NCI-H510A (cell line): ENCODE data around the gene SND1.

ENCODE experiments used
- DNase-seq: peaks from one replicate; lab custom pipeline; 2025; lab: John Stamatoyannopoulos, UW

The SND1 gene

DNA sequence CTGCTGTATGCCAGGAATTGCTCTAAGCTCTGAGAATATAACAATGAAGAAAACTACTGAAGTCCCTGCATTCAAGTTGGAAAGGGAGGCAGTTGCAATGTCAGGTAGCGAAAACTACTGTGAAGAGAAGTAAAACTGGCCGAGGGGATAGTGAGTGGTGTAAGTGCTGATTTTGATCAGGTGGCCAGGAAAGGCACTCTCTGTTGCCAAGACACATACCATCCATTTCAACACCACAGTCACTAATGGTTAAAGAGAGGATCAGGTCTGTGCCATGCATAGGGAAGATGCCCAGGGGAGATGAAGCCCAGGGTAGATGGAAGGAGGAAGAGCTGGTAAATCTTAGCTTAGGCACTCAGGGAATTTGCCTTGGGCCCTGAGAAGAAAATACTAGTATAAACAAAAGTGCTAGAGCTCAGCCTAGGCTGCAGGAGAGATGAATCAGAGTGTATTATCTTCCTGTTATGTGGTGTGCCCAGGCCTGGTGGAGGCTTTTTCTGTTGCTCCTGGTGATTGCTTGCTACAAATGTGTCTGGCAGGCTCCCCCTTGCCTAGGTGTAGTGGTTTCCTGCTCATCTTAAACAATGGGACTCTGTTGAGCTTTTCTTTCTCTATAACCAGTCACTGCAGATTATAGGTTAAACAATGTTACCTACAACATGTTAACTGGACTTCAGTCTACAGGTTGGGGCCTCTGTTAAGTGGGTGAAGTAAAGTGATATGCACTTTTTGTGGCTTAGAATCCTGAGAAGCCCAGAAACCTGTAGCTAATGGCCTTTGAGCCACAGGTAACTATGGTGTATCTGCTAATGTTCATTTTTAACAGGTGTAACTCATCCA lies 253.7 kb downstream of the SND1 start:
- no peak for DNase-seq

DNA sequence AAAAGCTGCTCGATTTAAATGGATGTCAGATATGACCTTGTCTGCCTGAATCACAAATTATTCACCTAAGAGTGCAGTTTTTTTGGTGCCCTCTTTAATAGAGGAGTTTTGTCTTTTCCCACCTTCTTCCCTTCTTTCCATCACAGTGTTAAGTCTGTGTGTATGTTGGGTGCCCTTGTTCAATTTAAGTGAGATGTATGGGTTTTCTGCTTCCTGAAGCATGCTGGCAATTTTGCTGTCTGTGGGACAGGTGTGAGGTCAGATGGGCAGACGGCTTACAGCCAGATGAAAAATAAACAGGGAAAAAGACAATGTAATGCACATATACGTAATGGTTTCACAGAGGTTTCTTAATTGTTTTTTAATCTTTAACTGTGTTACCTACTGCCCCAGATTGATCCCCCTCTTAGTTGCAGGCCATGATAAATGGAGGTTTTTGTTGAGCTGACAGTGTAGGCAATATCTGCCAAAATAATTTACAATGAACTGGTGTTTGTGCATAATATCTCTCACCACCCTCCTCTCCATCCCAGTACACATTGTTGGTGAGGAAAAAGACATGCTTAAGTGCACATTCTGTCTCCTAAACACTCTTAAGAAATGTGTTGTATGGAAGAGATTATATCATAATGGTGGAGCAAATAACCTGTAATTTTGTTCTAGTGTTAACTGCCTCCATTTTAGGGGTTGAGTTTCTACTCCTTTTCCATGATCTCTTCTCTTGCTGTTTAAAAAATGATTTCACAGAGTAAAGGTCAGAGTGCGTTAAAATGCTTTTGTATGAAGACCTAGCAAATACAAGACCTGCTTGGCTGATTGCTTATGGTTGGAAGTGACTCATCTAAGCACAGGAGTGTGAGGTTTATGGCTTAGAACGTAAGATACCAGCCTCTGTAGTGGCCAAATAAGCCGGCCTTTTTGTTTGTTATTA lies 255.4 kb downstream of the SND1 start:
- DNase-seq, result no peak

DNA sequence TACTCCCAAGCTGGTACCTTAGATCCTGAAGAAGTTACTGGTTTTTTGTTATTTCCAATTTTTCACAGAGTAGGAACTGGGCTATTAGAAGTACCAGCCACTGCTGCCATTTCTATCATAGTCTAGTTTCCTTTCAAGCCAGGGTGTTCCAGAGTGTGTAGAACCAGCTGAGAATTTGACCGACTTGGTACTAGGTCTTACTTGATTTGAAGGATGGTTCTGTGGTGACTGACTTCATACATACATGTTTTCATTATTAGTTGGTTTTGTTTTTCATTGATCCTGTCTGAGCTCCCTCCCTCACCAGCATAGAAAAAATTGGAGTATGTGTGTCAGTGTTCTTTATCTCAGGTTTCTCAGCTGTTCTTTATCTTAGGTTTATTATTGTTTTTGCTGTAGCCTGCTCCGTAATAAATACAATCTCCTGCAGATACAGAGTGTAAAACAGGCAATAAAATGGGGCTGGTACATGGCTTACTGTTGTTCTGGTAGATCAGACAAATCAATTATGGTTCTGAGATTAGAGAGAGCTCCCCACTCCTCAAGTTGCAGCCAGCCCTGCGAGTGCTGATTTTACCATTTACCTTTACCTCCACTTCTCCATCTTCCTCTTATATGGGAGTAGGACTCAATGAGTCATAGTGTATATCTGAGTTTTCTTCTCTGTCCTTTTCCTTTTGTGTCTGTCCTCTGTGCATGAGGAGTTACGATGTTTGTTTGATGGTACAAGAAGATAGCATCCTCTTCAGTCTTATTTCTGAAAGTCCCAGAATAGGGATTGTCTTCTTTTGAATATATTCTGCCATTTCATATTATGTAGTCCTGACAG lies 256.6 kb downstream of the SND1 start:
- DNase-seq, result no peak

DNA sequence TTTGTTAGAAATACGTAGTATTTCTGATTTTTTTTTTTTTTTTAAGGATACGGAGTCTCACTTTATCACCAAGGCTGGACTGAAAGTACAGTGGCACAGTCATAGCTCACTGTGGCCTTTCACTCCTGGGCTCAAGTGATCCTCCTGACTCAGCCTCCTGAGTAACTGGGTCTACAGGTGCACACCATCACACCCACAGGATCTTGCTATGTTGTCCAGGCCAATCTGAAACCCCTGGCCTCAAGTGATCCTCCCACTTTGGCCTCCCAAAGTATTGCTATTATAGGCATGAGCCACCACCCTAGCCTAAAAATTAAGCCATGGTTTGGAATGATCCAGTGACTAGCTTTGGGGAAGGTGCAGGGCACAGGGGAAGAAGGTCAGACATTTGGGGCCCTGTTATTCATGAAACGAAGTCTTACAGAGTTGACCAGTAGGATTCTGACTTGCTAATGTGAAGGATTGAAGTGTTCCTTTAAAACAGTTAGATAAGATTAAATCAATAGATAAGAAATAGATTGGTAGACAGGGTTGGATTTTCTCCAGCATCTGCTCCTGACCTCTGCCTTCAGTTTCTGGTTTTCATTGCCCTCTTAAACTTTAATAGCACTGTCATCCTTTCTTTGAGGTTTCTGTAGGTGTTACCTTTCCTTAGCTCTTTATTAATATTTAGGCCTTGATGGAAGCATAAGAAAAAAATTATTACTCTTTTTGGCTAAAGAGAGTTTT lies 257.6 kb downstream of the SND1 start:
- DNase-seq, result no peak

DNA sequence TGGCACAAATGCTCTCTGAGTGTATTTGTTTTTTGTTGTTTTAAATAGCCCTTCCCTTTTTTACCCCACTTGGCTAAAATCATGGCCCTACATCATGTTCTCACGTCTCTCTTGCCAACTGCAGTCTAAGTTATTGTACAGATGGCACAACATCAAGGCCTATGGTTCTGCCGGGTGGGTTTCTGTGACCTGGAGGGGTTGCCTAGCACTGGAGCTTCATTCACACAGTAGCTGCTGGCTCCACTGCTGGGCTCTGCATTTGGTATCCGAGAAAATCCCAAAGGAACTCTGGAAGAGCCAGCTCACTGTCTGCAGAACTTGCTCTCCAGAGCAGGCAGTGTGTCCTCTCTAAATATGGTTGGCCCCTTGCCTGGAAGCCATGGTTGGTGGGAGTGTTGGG lies 258.7 kb downstream of the SND1 start:
- DNase-seq, result no peak

DNA sequence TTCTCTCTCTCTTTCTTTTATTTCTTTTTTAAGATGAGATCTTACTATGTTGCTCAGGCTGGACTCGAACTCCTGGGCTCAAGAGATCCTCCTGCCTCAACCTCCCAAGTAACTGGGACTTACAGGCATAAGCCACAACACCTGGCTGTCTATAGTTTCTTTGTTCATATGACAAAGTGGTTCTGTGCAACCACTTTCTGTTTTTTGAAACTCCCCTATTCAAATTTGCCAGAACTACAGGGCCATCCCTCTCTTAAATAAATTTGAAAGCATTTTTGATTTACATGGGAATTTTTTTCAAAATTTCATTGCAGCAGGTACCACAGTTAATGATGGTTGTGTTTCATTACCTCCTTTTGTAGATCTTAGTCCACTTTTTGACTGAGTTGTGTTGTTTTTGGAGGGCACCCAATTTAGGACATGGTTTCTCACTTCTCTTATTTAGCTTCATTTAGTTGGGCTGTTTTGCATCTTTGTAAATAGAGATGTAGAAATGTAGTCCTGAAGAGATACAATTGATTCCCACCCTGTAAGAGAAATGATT lies 260.0 kb downstream of the SND1 start:
- DNase-seq, result no peak

DNA sequence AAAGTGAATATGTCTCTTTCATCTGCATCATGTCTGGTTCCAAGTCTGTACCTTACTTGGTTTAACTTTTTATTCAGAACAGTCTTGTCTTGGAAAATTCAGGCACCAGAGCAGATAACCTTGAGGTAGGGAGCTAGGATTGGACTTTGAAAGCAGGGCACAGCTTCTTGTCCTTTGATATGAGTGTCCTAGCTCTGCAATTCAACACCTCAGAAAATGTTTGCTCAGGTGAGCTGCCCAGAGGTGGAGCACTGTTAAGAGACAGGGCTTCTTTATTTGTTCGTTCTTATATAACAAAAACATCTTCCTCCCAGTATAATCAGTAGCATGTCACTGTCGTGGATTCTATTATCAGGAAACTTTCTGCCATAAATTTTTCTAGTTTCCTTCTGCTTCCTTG lies 260.9 kb downstream of the SND1 start:
- DNase-seq, result no peak

DNA sequence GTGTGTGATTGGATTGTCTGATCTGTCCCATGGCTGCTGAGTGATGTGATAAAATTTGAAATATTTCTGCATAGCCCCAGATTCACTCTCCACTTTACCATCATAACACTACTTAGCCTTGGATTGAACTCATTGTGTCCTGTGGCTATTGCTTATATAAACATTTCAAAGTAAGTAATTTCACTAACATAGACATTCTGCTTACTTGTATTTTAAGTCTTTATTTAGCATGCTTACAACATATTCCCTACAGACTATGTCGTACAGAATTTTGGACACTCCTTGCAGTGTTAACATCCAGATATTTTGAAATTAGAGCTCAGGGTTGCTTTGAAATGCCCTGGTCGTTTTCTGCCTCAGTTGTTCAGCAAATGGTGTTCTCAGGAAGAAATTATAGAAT lies 261.7 kb downstream of the SND1 start:
- DNase-seq, result no peak

DNA sequence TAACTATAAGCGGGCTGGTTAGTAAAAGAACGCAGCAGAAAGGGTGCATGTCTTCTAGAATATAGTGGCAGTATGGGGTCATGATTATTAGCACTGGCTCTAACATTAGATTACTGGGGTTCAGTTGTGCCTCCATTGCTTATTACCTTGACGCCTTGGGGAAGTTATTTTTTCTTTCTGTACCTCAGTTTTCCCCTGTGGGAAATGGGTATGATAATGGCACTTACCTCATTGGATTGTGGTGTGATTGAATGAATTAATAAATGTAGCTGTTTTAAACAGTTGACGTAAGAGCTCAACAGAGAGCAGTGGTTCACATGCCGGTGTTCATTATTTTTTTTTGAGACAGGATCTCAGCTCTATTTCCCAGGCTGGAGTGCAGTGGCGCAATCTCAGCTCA lies 262.7 kb downstream of the SND1 start:
- no peak for DNase-seq

DNA sequence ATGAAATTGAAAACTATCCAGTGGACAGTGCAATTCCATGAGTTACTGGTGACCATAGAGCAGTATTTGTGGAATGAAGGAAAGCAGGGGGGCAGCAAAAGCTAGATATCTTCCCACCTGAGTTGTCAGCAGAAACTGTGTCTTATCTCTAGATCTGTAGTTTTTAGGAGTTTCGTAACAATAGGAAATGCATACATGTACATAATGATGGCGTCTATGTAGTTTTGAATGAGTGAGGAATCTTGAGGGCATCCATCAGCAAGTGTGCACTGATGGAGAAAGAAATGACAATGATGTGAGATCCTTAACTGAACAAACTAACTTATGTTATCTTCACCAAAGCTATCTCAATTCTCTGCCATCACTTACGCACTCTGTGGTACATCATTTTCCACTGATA lies 264.7 kb downstream of the SND1 start:
- DNase-seq, result no peak

DNA sequence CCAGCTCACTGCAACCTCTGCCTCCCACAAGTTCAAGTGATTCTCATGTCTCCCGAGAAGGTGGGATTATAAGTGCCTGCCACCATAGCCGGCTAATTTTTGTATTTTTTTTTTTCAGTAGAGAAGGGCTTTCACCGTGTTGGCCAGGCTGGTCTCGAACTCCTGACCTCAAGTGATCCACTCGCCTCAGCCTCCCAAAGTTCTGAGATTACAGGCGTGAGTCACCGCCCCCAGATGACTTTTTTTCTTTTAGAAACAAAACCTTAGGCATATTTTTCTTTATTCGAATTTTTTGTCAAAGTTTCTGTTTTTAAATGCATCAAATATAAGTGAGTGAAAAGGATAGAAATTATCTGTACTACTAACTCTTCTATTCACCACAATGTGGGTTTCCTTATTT lies 266.1 kb downstream of the SND1 start:
- no peak for DNase-seq

DNA sequence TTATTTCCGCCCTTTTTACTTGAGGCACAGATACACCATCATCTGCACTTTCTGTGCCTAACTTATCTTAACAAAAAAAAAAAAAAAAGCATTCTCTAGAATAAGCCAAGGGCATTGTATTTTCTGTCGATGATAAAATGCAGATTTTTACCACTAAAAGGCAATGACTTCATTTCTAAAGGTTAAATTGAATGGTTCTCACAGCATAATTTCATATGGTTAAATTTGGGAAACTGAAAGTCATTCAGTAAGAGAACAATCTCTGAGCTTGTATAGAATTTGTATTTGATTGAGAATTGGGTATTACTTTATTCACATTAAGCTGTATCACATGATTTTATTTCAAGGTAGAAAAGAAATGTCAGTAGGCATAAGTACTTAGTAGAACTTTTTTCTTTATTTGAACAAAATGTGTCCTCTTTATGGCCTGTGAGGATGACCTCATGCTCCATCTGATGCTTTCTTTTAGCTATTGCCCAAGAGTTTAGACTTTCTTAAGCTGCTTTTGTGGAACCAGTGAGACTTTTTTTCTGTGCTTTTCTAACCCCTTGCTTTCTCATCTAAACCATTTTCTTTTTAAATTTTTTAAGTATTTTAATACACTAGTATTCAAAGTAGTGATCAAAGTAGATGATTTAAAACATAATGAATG lies 268.9 kb downstream of the SND1 start:
- no peak for DNase-seq

DNA sequence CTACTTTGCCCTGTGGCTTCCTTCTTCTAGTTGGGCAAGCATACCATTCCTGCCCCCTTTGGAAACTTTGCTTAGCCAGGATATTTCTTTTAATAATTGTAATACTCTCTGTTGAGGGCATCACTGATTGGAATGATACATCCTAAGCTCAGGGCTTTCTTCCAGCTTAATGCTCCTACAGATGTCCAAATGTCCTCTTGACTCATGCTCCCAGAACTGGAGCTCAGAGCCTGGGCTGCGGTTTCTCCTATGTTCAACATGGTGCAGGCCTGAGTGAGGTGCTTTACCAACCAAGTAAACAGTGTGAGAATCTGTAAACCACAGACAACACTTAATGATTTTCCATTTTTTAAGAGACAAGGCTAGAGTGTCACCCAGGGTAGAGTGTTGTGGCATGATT lies 270.7 kb downstream of the SND1 start:
- DNase-seq, result no peak

DNA sequence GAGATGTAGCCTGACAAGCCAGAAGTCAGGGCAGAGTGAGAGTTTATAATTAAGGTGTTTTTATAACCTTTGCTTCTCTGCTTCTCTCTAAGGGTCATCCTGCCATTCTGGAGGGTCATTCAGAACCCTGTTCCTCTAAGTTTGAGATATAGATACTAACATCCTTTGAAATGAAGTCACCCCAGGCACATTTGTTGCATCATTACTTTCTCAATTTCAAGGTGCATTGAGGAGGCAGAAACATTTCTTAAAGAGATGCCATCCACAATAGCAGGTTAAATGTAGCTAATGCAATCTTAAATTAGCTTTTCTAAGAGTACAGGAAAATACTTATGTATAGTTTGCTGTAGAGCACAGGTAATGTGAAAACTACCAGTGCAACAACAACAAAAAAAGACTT lies 272.9 kb downstream of the SND1 start:
- no peak for DNase-seq

DNA sequence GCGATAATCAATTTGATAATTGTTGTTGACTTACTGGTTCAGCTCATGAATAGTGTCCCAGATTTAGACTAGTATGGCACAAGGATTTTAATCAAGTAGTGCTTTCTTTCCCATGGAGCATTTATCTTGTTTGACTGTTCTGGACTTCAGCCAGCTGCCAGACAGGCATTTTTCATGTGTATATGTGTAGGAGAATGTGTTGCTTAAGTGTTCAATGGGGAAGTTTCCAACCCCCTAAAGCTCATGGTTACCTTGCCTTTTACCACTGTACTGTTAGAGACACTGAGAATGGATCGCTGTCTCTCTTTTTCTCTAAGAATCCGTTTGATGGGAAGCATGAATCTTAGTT lies 275.3 kb downstream of the SND1 start:
- no peak for DNase-seq

DNA sequence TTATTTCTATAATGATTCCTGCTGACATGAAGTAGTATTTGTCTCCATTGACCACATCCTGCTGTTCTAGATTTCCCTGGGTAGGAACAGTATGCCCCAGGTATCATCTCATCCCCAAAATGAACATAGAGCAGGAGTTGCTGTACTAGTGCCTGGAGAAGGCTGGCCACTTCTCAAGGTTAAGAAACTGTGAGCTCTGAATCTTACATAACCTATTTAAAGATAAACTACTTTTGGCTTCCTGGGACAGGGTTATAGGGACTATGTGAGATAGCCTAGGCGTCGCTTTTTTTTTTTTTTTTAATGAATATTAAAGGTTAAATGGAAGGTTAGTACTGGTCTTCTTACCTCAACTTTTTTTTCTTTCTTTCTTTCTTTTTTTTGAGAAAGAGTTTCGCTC lies 276.2 kb downstream of the SND1 start:
- DNase-seq, result no peak

DNA sequence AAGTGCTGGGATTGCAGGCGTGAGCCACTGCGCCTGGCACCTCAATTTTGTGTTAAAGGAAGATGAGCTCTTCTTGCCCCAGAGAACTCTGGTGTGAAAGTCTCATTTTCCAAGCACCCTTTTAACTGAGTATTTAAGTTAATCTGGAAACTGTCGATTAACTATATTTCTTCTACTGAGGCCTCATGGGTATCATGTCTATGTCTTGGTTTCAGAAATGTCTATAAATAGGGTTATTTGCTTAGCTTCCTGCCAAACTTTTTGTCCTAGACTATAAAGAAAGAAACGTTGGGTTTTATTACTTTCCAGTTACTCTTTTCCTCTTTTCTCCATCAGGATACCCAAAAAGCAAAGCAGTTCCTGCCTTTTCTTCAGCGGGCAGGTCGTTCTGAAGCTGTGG lies 276.9 kb downstream of the SND1 start:
- DNase-seq, result no peak

DNA sequence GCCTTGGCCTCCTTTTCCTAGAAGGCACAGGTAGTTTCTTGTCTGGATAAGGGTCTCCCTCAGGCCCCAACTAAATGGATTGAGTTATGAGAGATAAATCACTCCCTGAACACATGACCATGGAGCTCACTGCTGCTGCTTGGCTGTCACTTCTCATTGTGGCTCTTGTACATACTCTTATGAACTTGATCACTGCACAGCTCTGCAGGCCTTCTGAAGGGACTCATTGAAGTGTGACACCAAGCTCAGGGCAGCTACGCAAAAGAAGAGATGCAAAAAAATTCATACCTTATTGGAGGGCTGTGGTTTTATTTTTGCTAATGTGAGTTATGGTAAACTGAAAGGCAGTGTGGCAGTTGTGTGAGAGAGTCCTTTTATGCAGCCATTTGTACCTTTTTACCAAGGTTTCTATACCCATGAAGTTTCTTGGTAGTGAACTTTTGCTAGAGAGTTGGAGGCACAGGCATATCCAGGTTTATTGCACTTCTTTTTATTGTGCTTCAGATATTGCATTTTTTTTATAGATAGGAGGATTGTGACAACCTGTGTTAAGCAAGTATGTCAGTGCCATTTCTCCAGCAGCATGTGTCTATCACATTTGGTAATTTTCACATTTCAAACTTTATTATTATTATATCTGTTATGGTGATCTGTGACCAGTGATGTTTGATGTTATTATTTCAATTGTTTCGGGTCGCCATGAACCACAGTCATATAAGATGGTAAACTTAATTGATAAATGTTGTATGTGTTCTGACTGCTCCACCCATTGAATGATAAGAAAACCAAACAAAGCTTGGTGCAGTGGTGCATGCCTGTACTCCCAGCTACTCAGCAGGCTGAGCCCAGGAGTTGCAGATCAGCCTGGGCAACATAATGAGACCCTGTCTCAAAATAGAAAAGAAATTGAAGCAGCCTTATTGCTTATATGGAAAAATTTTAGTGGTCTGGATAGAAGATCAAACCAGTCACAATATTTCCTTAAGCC lies 278.6 kb downstream of the SND1 start:
- DNase-seq, result no peak

DNA sequence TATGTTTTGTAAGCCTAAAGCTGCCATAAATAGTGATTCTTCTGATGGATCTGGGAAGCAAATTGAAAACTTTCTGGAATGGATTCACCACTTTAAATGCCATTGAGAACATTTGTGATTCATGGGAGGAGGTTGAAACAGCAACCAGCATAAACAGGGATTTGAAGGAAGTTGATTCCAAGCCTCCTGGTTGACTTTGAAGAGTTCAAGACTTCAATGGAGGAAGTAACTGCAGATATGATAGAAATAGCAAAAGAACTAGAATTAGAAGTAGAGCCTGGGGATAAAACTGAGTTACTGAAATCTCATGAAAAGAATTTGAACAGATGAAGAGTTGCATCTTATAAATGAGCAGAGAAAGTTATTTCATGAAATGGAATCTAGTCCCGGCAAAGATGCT lies 280.1 kb downstream of the SND1 start:
- DNase-seq, result no peak

DNA sequence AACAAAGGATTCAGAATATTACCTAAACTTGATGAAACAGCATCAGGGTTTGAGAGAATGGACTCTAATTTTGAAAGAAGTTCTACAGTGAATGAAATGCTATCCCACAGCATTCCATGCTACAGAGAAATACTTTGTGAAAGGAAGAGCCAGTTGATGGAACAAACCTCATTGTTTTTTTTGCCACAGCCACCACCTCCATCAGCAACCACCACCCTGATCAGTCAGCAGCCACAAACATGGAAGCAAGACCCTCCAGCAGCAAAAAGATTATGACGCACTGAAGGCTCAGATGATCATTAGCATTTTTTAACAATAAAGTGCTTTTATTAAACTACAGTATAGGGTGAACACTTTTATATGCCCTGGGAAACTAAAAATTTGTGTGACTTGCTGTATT lies 280.5 kb downstream of the SND1 start:
- DNase-seq, result no peak
